ENCODE data around the gene QKI.
"Not testable (repeated sequence)": the region's sequence is repeated elsewhere in the genome, so short reads cannot be mapped to it uniquely, and the experiment has no call there.

QKI gene

GRCh38 chr6:163585932-163586437 lies 171.5 kb downstream of the QKI start:
- no peak for DNase-seq

GRCh38 chr6:163586888-163587287 lies 172.4 kb downstream of the QKI start:
- no peak for DNase-seq

GRCh38 chr6:163588220-163588919 lies 173.9 kb downstream of the QKI start:
- DNase-seq, result no peak

- no peak for DNase-seq
These were observed 174.9 kb downstream of the QKI start for GRCh38 chr6:163589387-163589786.

GRCh38 chr6:163590132-163590531 lies 175.6 kb downstream of the QKI start:
- not testable (repeated sequence) for DNase-seq

- DNase-seq, result no peak
These were observed 178.4 kb downstream of the QKI start for GRCh38 chr6:163592872-163593271.

- DNase-seq, result no peak
These were observed 181.7 kb downstream of the QKI start for GRCh38 chr6:163596174-163596573.

GRCh38 chr6:163599136-163599535 lies 184.6 kb downstream of the QKI start:
- DNase-seq, result no peak

- no peak for DNase-seq
These were observed 185.2 kb downstream of the QKI start for GRCh38 chr6:163599684-163600083.

GRCh38 chr6:163600331-163600730 lies 185.8 kb downstream of the QKI start:
- DNase-seq, result no peak

GRCh38 chr6:163600781-163601180 lies 186.3 kb downstream of the QKI start:
- no peak for DNase-seq

GRCh38 chr6:163602851-163603250 lies 188.3 kb downstream of the QKI start:
- DNase-seq, result no peak

- DNase-seq, result no peak
These were observed 188.9 kb downstream of the QKI start for GRCh38 chr6:163603395-163603794.

GRCh38 chr6:163605385-163606097 lies 191.0 kb downstream of the QKI start:
- DNase-seq, result no peak

GRCh38 chr6:163607792-163608191 lies 193.3 kb downstream of the QKI start:
- DNase-seq, result no peak

GRCh38 chr6:163608204-163608644 lies 193.7 kb downstream of the QKI start:
- DNase-seq, result no peak

- DNase-seq, result no peak
These were observed 197.7 kb downstream of the QKI start for GRCh38 chr6:163612200-163612599.

GRCh38 chr6:163613025-163613424 lies 198.5 kb downstream of the QKI start:
- DNase-seq, result no peak

GRCh38 chr6:163613668-163614067 lies 199.2 kb downstream of the QKI start:
- DNase-seq, result no peak

GRCh38 chr6:163616452-163616851 lies 201.9 kb downstream of the QKI start:
- DNase-seq, result no peak

GRCh38 chr6:163617549-163617948 lies 203.0 kb downstream of the QKI start:
- no peak for DNase-seq

GRCh38 chr6:163620101-163620500 lies 205.6 kb downstream of the QKI start:
- no peak for DNase-seq

- DNase-seq, result no peak
These were observed 206.3 kb downstream of the QKI start for GRCh38 chr6:163620670-163621330.

- no peak for DNase-seq
These were observed 210.7 kb downstream of the QKI start for GRCh38 chr6:163625265-163625664.

Measured in NCI-H1048 (cell line).